GM18858 (cell line): ENCODE measurements around the gene NACC2.
A peak's percentile ranks its signal among the peaks of the same experiment; 100 is the strongest.

Experiments used
- ATAC-seq: cut with Tn5 transposase; IDR thresholded peaks from one replicate; pipeline ENCODE4 v1.9.1; 2021; ENCODE audit not compliant: unreplicated experiment

Gene NACC2

DNA sequence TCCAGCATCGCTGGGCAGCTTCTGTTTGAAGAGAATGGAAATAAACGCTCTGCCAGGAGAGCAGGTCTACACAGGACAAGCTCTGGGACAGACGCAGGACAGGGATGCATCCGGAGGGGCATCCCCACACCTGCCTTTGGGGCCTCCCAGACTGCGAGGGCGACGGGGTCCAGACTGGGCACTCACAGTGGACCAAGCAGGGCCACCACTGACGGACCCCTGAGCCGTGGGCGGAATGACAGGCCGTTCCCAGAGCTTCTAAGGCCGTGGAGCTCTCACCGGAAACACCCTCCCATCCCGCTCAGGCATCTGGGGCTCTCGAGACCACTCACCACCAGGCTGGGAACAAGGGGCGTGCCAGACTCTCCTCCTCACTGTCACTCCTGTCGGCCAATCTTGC is 34.1 kb upstream of the NACC2 start:
- no peak for ATAC-seq

DNA sequence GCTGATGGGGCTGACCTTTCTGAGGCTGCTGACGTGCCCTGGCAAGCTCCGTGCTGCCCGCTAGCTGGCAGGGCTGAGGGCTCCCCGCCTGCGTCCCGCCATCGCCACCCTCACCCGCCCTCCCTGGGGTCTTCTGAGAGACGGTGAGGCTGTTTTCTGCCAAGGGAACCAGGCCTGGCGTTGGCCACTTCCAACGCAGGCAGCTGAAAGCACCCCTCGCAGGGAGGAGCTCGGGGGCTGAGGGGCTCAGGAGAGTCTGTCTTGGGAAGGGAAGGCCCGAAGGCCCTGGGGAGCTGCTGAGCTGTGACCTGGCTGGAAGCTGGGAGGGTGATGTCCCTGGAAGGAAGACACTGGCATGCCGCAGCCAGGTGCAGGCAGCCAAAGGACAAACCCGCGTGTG is 33.3 kb upstream of the NACC2 start:
- ATAC-seq = no peak

- no peak for ATAC-seq
Measured at GRCh38 chr9:136127313-136127712, 32.2 kb upstream of the NACC2 start.

DNA sequence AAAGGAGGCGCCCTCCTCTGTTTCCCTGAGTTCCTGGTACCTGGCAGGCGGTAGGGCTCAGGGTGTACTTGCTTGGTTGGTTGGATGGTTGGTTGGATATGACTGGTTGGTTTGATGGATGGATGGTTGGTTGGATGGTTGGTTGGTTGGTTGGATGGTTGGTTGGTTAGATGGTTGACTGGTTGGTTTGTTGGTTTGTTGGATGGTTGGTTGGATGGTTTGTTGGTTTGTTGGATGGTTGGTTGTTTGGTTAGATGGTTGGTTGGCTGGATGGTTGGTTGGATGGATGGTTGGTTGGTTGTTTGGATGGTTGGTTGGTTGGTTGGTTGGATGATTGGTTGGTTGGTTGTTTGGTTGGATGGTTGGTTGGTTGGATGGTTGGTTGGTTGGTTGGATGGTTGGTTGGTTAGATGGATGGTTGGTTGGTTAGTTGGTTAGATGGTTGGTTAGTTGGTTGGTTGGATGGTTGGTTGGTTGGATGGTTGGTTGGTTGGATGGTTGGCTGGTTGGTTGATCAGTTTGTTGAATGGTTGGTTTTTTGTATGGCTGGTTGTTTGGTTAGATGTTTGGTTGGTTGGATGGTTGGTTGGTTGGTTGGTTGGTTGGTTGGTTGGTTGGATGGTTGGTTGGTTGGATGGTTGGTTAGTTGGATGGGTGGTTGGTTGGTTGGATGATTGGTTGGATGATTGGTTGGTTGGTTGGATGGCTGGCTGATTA is 30.0 kb upstream of the NACC2 start:
- no peak for ATAC-seq

GRCh38 chr9:136122425-136123383 is 27.6 kb upstream of the NACC2 start:
- ATAC-seq = no peak

- ATAC-seq = no peak
Measured at GRCh38 chr9:136121801-136122200, 26.7 kb upstream of the NACC2 start.

DNA sequence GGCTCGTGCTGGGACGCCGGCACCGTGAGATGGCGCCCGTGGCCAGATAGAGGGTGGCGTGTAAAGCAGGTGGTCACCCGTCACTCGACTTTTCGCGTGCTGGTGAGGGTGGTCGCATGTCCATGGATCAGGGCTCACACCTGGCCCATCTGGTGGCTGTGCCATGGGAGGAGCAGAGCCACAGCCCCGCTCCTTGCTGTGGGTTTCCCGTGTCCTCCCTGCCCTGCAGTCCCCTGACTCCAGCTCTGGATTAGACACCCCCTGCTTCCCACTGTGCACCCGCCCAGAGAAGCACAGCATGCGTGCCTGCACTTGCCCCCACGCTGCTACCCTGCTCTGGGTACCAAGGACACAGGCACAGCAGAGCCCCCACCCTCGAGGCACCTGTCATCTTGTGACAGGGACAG is 25.4 kb upstream of the NACC2 start:
- no peak for ATAC-seq

GRCh38 chr9:136119883-136120393 is 24.8 kb upstream of the NACC2 start:
- no peak for ATAC-seq

DNA sequence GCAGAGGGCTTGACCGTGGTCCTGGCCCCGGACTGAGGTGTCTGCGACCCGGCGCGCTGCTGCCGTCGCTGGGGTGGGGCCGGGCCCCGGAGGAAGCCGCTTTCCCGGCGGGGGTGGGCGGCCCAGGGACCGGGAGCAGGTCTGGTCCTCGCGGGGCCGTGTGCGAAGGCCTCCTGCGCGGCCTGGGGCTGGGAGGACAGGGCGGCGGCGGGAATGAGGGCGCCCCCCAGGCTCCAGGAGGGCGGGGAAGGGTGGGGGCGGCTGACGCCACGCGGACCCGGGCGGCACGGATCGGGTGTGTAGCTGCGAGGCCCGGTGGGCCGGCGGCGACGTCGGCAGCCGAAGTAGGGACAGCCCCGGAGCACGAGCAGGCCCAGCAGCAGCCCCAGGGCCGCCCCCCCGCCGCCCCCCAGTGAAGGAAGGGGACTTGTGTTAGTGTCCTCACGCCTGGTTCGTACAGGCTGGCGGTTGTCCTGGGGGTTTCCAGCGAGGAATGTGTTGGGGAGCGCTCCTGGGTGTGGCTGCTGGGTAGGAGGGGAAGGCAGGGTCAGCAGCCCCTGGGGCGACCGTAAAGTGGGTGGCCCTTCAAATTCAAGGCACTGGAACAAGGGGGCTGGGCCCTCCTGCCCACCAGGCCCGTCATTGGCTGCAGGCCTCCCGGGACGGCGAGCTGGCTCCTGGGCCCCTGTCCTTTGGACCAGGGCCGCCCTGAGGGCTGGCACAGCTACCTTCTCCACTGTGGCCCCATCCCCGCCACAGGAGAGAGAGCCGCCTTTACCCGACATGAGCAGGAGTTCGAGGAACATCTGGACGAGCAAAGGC is 24.2 kb upstream of the NACC2 start:
- ATAC-seq = no peak

DNA sequence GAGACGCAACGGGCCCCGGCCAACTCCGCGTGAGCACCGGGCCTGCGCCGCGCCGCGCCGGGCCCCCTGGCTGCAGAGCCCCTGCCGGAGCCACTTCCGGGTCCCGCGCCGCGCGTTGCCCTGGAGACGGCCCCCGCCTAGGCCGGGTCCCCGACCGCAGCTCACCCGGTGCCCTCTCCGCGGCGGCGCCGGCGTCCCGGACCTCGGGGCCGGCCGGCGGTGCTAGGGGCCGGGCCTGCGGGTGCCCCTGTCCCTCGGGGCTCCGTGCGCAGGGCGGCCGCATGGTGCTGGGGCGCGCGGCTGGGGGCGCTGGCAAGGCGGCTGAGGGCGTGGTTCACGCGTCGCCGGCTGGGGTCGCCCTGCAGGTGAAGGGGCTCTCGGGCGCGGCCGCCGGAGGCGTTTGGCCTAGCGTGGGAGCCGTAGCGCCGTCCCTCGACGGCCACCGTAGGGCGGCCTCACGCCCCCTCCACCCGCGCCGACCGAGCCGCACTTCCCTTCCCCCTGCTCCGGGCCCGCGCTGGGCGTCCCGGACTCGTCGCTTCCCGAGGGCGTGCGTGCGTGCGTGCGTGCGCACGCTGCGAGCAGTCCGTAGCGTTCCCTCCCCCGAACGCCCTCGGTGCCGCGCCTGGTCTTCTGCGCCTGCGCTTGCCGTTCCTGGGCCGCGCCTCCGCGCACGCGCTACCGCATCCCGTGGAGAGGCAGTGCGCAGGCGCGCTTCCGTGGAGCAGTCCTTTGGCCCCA is 23.4 kb upstream of the NACC2 start, which contains the start of gene TMEM250:
Gene TMEM250, minus strand, starts transcription at position 556 of the 741 bp plus-strand sequence. CDS start 1,975 bp downstream, outside the sequence.
- ATAC-seq = peak; percentile 57

GRCh38 chr9:136117916-136118319 is 22.8 kb upstream of the NACC2 start:
- peak; percentile 1 for ATAC-seq

- ATAC-seq = no peak
Measured at GRCh38 chr9:136117291-136117915, 22.3 kb upstream of the NACC2 start.

- no peak for ATAC-seq
Measured at GRCh38 chr9:136116360-136117098, 21.4 kb upstream of the NACC2 start.

- ATAC-seq = no peak
Measured at GRCh38 chr9:136115641-136116359, 20.7 kb upstream of the NACC2 start.

- no peak for ATAC-seq
Measured at GRCh38 chr9:136115206-136115605, 20.1 kb upstream of the NACC2 start.

- ATAC-seq = no peak
Measured at GRCh38 chr9:136114610-136115009, 19.5 kb upstream of the NACC2 start.

DNA sequence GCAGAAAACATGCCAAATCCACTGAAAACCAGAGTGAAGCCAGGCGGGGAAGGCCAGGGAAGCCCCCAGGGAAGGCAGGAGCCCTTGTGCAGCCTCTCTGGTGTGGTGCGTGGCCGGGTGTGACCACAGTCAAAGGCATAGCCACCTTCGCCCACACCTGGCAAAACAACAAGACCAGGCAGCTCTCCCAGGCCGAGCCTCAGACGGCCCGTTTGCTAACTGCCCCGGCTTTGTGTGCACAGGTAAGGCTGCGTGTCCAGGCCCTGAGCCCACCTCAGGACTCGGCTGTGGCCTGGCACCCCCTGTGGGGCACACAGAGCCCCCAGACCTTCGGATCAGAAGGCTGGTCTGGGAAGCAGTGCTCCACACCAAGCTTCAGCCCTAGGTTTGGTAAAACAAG is 17.5 kb upstream of the NACC2 start:
- no peak for ATAC-seq

GRCh38 chr9:136111910-136112309 is 16.8 kb upstream of the NACC2 start:
- no peak for ATAC-seq
